IMR-90 (cell line): ENCODE measurements around the gene PPP1R14B. TPM values are rescaled to one million over a fixed set of nuclear protein-coding genes. Genes with fewer than 3 reads are reported as not detected.

Experiments
- ATAC-seq: fragments of 200-7000 bp; cut with Tn5 transposase; 2 replicates; pipeline ENCODE4 v1.9.1; 2020; ENCODE audit warnings: low read depth, mild to moderate bottlenecking, moderate library complexity
- BruUV-seq: library from RNA; stranded (reverse); fragments of 400-500 nt; replicated peaks from 2 replicates; lab custom pipeline; 2021; lab: Mats Ljungman, UMichigan
- CTCF ChIA-PET: fragments of 300-600 bp; formaldehyde crosslinking; extraction: SDS; loops from one replicate; lab custom pipeline; 2021; ENCODE audit warnings: antibody characterized with exemption; lab: Yijun Ruan, JAX
- POLR2A ChIA-PET: fragments of 300-600 bp; sonication (Branson Sonifier 250); formaldehyde crosslinking; loops from one replicate; lab custom pipeline; 2022; ENCODE audit warnings: antibody characterized with exemption; ENCODE audit not compliant: unreplicated experiment; lab: Charles Lee
- DNase-seq: peaks from one replicate; pipeline ENCODE4 v3.0.0; 2013
- H2AFZ ChIP-seq: replicated peaks from 2 replicates; pipeline ENCODE3; 2013; ENCODE audit warnings: low read length, mild to moderate bottlenecking; ENCODE audit not compliant: poor library complexity
- H2AK5ac ChIP-seq: 2 replicates; pipeline ENCODE4 v1.6.1; 2013; ENCODE audit warnings: low read depth, low read length, inconsistent platforms
- H2AK9ac ChIP-seq: replicated peaks from 2 replicates; pipeline ENCODE3; 2013; ENCODE audit warnings: mild to moderate bottlenecking, low read depth, low read length, moderate library complexity; ENCODE audit not compliant: poor library complexity
- H2BK120ac ChIP-seq: 2 replicates; pipeline ENCODE4 v1.6.1; 2013; ENCODE audit warnings: low read depth, low read length, inconsistent platforms
- H2BK15ac ChIP-seq: 3 replicates; pipeline ENCODE4 v1.6.1; 2013; ENCODE audit warnings: low read depth, low read length, inconsistent platforms
- H2BK20ac ChIP-seq: 2 replicates; pipeline ENCODE4 v1.6.1; 2013; ENCODE audit warnings: low read depth, mild to moderate bottlenecking, inconsistent platforms, low read length, moderate library complexity
- H2BK5ac ChIP-seq: 2 replicates; pipeline ENCODE4 v1.6.1; 2013; ENCODE audit warnings: mild to moderate bottlenecking, low read depth, low read length, inconsistent platforms; ENCODE audit not compliant: poor library complexity, severe bottlenecking
- H3K14ac ChIP-seq: replicated peaks from 2 replicates; pipeline ENCODE4 v1.6.1; 2013; ENCODE audit warnings: low read depth, low read length, inconsistent platforms
- H3K18ac ChIP-seq: 2 replicates; pipeline ENCODE4 v1.6.1; 2013; ENCODE audit warnings: low read depth, low read length, control low read depth
- H3K23ac ChIP-seq: 2 replicates; pipeline ENCODE4 v1.6.1; 2013; ENCODE audit warnings: low read depth, low read length, inconsistent platforms
- H3K27ac ChIP-seq: 2 replicates; pipeline ENCODE4 v1.5.1; 2013; ENCODE audit warnings: mild to moderate bottlenecking, control low read depth, low read length; ENCODE audit not compliant: insufficient read depth
- H3K27me3 ChIP-seq: 2 replicates; pipeline ENCODE4 v1.6.1; 2013; ENCODE audit warnings: low read length; ENCODE audit not compliant: control insufficient read depth, insufficient read depth
- H3K36me3 ChIP-seq: 2 replicates; pipeline ENCODE4 v1.6.1; 2013; ENCODE audit warnings: low read length, mixed read lengths; ENCODE audit not compliant: control insufficient read depth, insufficient read depth
- H3K4ac ChIP-seq: 2 replicates; pipeline ENCODE4 v1.6.1; 2013; ENCODE audit warnings: low read depth, low read length, inconsistent platforms
- H3K4me1 ChIP-seq: 2 replicates; pipeline ENCODE4 v1.6.1; 2013; ENCODE audit warnings: low read length, mixed read lengths; ENCODE audit not compliant: control insufficient read depth, insufficient read depth
- H3K4me2 ChIP-seq: 2 replicates; pipeline ENCODE4 v1.6.1; 2013; ENCODE audit warnings: low read depth, mild to moderate bottlenecking, control low read depth, low read length, moderate library complexity
- H3K4me3 ChIP-seq: 2 replicates; pipeline ENCODE4 v1.5.1; 2013; ENCODE audit warnings: low read depth, mild to moderate bottlenecking, control low read depth, low read length, moderate library complexity; ENCODE audit not compliant: insufficient read depth
- H3K56ac ChIP-seq: 2 replicates; pipeline ENCODE4 v1.6.1; 2013; ENCODE audit warnings: low read length, inconsistent platforms; ENCODE audit not compliant: insufficient read depth; ENCODE audit errors: extremely low read depth
- H3K79me1 ChIP-seq, 2 experiments: 2 replicates each; pipeline ENCODE4 v1.6.1; 2013; ENCODE audit warnings: low read length in 2 of 2, inconsistent platforms in 1 of 2, low read depth in 1 of 2
- H3K9ac ChIP-seq: 2 replicates; pipeline ENCODE4 v1.6.1; 2013; ENCODE audit warnings: low read depth, low read length, control low read depth
- H3K9me1 ChIP-seq: 2 replicates; pipeline ENCODE4 v1.6.1; 2013; ENCODE audit warnings: low read length, inconsistent platforms; ENCODE audit not compliant: insufficient read depth
- H3K9me3 ChIP-seq: 2 replicates; pipeline ENCODE4 v1.6.1; 2013; ENCODE audit warnings: low read length; ENCODE audit not compliant: control insufficient read depth, insufficient read depth
- H4K20me1 ChIP-seq: 2 replicates; pipeline ENCODE4 v1.6.1; 2013; ENCODE audit warnings: low read length, inconsistent platforms; ENCODE audit not compliant: insufficient read depth
- H4K5ac ChIP-seq: 2 replicates; pipeline ENCODE4 v1.6.1; 2013; ENCODE audit warnings: mild to moderate bottlenecking, low read depth, low read length, control low read depth
- H4K8ac ChIP-seq, 2 experiments: 2 replicates each; pipeline ENCODE4 v1.6.1; 2013; ENCODE audit warnings: low read depth in 2 of 2, low read length in 2 of 2, control low read depth in 1 of 2, inconsistent platforms in 1 of 2
- H4K91ac ChIP-seq: 2 replicates; pipeline ENCODE4 v1.6.1; 2013; ENCODE audit warnings: low read depth, low read length, inconsistent platforms; ENCODE audit not compliant: insufficient read depth
- BHLHE40 ChIP-seq: fragments of 150-350 bp; IDR thresholded peaks from 2 replicates; pipeline ENCODE4 v1.6.1; 2016; ENCODE audit warnings: mild to moderate bottlenecking, low read depth, low read length
- CEBPB ChIP-seq: IDR thresholded peaks from 2 replicates; pipeline ENCODE4 v1.6.1; 2012; ENCODE audit warnings: low read depth, low read length, improper control_type of control experiment
- CHD1 ChIP-seq: IDR thresholded peaks from 2 replicates; pipeline ENCODE4 v1.6.1; 2012; ENCODE audit warnings: low read depth, low read length, improper control_type of control experiment
- CTCF ChIP-seq: conservative IDR thresholded peaks from 2 replicates; pipeline ENCODE4 v1.5.1; 2012; ENCODE audit warnings: mild to moderate bottlenecking, low read depth, low read length, improper control_type of control experiment
- MAFK ChIP-seq: IDR thresholded peaks from 2 replicates; pipeline ENCODE4 v1.6.1; 2012; ENCODE audit warnings: low read depth, low read length, improper control_type of control experiment
- MAZ ChIP-seq: IDR thresholded peaks from 2 replicates; pipeline ENCODE4 v1.6.1; 2012; ENCODE audit warnings: low read depth, mild to moderate bottlenecking, low read length, improper control_type of control experiment, moderate library complexity, borderline replicate concordance
- MXI1 ChIP-seq: IDR thresholded peaks from 2 replicates; pipeline ENCODE4 v1.6.1; 2012; ENCODE audit warnings: low read depth, mild to moderate bottlenecking, low read length, moderate library complexity, borderline replicate concordance
- POLR2A ChIP-seq: IDR thresholded peaks from 2 replicates; pipeline ENCODE4 v1.6.1; 2012; ENCODE audit warnings: mild to moderate bottlenecking, low read depth, low read length
- RAD21 ChIP-seq: IDR thresholded peaks from 2 replicates; pipeline ENCODE4 v1.6.1; 2012; ENCODE audit warnings: low read length, improper control_type of control experiment
- RCOR1 ChIP-seq: IDR thresholded peaks from 2 replicates; pipeline ENCODE4 v1.6.1; 2012; ENCODE audit warnings: mild to moderate bottlenecking, low read length, improper control_type of control experiment; ENCODE audit not compliant: insufficient replicate concordance
- RFX5 ChIP-seq: IDR thresholded peaks from 2 replicates; pipeline ENCODE4 v1.8.0; 2012; ENCODE audit warnings: low read depth, mild to moderate bottlenecking, low read length, moderate library complexity
- SMC3 ChIP-seq: fragments of 150-350 bp; IDR thresholded peaks from 2 replicates; pipeline ENCODE4 v1.6.1; 2016; ENCODE audit warnings: low read depth, mild to moderate bottlenecking, antibody characterized with exemption, low read length, moderate library complexity
- USF2 ChIP-seq: fragments of 150-350 bp; IDR thresholded peaks from 2 replicates; pipeline ENCODE4 v1.6.1; 2017; ENCODE audit warnings: mild to moderate bottlenecking, antibody characterized with exemption, low read length, low read depth
- WGBS, 2 experiments: methylation state at CpG; one replicate each; pipeline versions ENCODE4 v1.1.5 to v1.1.7; 2013; ENCODE audit warnings: missing lambda C conversion rate in 2 of 2; ENCODE audit not compliant: insufficient read length in 1 of 2; ENCODE audit errors: extremely low coverage in 2 of 2; 5-methylcytosine and 5-hydroxymethylcytosine counted together
- dilution Hi-C: fragments of 300-500 bp; cut with HindIII; formaldehyde crosslinking; loops from one replicate; pipeline ENCODE4 v1.14.3; 2018; ENCODE audit warnings: low sequenced_read_pairs; ENCODE audit not compliant: unreplicated experiment
- in situ Hi-C: fragments of 300-500 bp; cut with MboI; formaldehyde crosslinking; loops from 3 replicates; pipeline ENCODE4 v1.14.3; 2019; ENCODE audit warnings: low sequenced_read_pairs, inconsistent platforms, mixed read lengths
- intact Hi-C: fragments of 100-400 bp; cut with micrococcal nuclease; formaldehyde crosslinking; loops from 2 replicates; pipeline ENCODE4 v1.10.0; 2022
- polyA plus RNA-seq, 3 experiments: library from polyadenylated mRNA; depleted of rRNA; stranded (reverse); fragments of >200 nt; gene quantifications; 2 replicates each; pipeline ENCODE4 v1.2.3, GENCODE V29; 2012; ENCODE audit warnings: low replicate concordance in 1 of 3
- total RNA-seq: library from RNA; depleted of rRNA; stranded (reverse); fragments of >200 nt; gene quantifications from 2 replicates; pipeline ENCODE4 v1.2.3, GENCODE V29; 2012
- TF ChIP-seq, protein P1 (sequence below): fragments of 150-350 bp; IDR thresholded peaks from 2 replicates; pipeline ENCODE4 v1.6.1; 2016; ENCODE audit warnings: low read depth, mild to moderate bottlenecking, low read length, moderate library complexity, borderline replicate concordance

PPP1R14B gene
- total and polyA plus RNA-seq, 2 of the 4 experiments (the other 2 are of a cell fraction) = 176 to 257 TPM

DNA sequence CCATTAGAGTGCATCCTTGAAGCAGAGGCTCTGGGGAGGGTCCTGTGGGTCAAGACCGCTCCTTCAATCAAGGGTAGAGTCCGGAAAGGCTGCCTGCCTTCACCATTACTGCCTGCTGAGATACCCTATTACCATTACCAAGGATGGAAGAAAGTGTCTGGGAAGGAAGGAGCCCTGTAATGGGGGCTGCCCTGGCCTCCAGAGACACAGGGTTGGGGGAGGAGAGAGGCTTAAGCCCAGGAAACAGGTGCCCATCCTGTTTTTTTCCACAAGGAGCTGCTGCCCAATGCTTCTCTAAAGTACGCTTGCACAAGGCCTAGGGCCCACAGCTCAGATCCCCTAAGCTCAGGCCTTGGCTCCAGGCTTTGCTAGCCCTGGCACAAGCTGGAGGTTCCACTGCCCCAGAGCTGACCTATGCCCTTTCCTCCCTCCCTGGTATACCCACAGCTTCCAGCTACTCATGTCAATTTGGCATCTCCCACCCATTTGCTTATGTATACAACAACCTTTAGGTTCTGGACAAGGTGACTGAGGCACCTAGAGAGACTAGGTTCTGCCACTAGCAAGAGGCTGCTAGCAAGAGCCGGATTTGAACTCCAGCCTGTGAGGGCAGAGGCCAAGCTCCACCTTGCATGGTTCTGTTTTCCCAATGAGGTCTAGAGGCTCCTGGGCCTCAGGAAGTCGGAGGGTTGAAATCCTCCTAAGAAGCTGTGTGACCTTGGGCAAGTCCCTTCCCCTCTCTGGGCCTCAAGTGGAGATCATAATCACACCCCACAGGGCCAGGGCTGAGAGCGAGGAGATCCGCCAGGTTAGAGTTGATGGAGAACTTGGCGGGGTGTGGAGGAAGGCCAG, 3.0 kb upstream of the PPP1R14B start:
- Histone ChIP-seq H3K9me1 (no peaks in the 10 kb centered on the region), H2AFZ (no peak overlapping the region), H3K27me3 (no peaks in the 10 kb centered on the region), H3K27ac (no peak overlapping the region), H3K23ac (peak overlapping the region; percentile 54; the same call in 1 of the 2 replicates), H3K4me1 (peaks cover 13% of the 10 kb centered on the region), H3K14ac (0 out of 2 replicates have a peak overlapping the region, but pooled peaks have one; percentile 30), H4K5ac (no peak overlapping the region), H4K91ac (no peak overlapping the region), H2BK5ac (no peak overlapping the region), H3K36me3 (peaks cover 2% of the 10 kb centered on the region), H3K18ac (no peak overlapping the region), H3K4ac (no peak overlapping the region), H3K79me1 (peaks cover 8 to 40% of the 10 kb centered on the region in 2 experiments), H2BK20ac (no peak overlapping the region), H3K4me3 (no peak overlapping the region), H2BK15ac (no peak overlapping the region), H2BK120ac (no peak overlapping the region), H3K56ac (no peak overlapping the region), H3K4me2 (no peak overlapping the region), H2AK5ac (0 out of 2 replicates have a peak overlapping the region, but pooled peaks have one; percentile 31), H2AK9ac (peak overlapping the region; percentile 70), H3K9me3 (no peaks in the 10 kb centered on the region), H4K20me1 (peaks cover 18% of the 10 kb centered on the region), H4K8ac (no peak overlapping the region), H3K9ac (no peak overlapping the region)
- POLR2A ChIA-PET = interaction anchor here (0.9 kb wide), 1 partner anchor 19 kb away, joined by 3 read pairs; no protein-coding TSS in a partner anchor
- no peak for DNase-seq
- in situ Hi-C loops (no loop called here), intact Hi-C loops (no loop called here), dilution Hi-C loops (no loop called here)
- CTCF ChIA-PET = no interaction called here
- BruUV-seq = no TSS peak
- WGBS, 2 experiments = 100% methylated on average over 2 of the region's 8 CpGs; no CpG with 5 or more reads in 1 of the 2 experiments
- ATAC-seq = no peak
- no peak for TF ChIP-seq SMC3
- TF ChIP-seq USF2 = no peak
- TF ChIP-seq CEBPB = no peak
- no peak for TF ChIP-seq POLR2A
- TF ChIP-seq MAZ = no peak
- TF ChIP-seq MAFK = no peak
- no peak for TF ChIP-seq RAD21
- TF ChIP-seq RCOR1 = no peak
- TF ChIP-seq, protein P1, sequence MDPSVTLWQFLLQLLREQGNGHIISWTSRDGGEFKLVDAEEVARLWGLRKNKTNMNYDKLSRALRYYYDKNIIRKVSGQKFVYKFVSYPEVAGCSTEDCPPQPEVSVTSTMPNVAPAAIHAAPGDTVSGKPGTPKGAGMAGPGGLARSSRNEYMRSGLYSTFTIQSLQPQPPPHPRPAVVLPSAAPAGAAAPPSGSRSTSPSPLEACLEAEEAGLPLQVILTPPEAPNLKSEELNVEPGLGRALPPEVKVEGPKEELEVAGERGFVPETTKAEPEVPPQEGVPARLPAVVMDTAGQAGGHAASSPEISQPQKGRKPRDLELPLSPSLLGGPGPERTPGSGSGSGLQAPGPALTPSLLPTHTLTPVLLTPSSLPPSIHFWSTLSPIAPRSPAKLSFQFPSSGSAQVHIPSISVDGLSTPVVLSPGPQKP = no peak
- TF ChIP-seq BHLHE40 = no peak
- no peak for TF ChIP-seq CHD1
- TF ChIP-seq RFX5 = no peak
- no peak for TF ChIP-seq MXI1
- no peak for TF ChIP-seq CTCF
